Stimulated activated CD8-positive, alpha-beta memory T cell treated with anti-CD3 and anti-CD28 coated beads, Interleukin-7, amount 100 ng/mL, for 4 hours (primary cell): Measurements from ENCODE around the gene CLK3.
"Not testable (repeated sequence)": the region's sequence is repeated elsewhere in the genome, so short reads cannot be mapped to it uniquely, and the experiment has no call there.

Experiments used
- DNase-seq, 2 donors: peaks; one replicate each; pipeline ENCODE4 v3.0.0-alpha.2; 2020; ENCODE audit warnings: low read depth in 2 of 2

Gene CLK3

GRCh38 chr15:74620636-74621545 is 5.3 kb downstream of the CLK3 start:
- peak; percentile 47 to 52 for DNase-seq

GRCh38 chr15:74621546-74621920 is 5.9 kb downstream of the CLK3 start:
- no peak for DNase-seq

DNA sequence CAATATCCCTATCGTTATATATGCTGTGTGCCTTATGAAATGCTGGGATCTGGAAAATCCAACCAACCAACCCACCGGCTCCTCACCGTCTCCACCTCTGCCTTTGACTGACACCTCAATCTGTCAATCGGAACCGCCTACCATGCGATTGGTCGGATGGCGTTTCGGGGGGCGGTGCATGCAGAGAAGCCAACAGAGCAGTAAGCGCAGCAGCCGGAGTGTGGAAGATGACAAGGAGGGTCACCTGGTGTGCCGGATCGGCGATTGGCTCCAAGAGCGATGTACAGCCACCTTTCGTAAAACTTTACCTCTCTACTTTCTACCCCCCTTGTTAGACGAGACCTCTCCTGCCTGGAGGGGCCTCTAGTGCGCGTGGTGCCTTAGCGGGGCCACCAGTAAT is 6.3 kb downstream of the CLK3 start:
- DNase-seq: no peak

GRCh38 chr15:74622758-74623157 is 7.1 kb downstream of the CLK3 start:
- no peak for DNase-seq

GRCh38 chr15:74624020-74624602 is 8.5 kb downstream of the CLK3 start:
- DNase-seq: no peak

DNA sequence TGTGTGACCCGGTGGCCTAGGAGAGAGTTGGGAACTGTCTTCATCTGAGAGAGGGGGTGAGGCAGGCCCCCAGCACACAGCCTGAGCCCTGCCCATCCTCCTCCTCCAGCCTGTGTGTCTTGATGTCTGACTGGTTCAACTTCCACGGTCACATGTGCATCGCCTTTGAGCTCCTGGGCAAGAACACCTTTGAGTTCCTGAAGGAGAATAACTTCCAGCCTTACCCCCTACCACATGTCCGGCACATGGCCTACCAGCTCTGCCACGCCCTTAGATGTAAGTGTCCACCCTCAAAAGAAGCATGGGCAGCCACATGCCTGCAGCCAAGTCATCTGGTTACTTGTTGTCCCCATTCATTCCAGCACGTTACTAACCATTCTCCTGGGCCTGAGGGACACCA is 10.1 kb downstream of the CLK3 start:
- no peak for DNase-seq

- DNase-seq: no peak
Measured at GRCh38 chr15:74626336-74626735, 10.7 kb downstream of the CLK3 start.

DNA sequence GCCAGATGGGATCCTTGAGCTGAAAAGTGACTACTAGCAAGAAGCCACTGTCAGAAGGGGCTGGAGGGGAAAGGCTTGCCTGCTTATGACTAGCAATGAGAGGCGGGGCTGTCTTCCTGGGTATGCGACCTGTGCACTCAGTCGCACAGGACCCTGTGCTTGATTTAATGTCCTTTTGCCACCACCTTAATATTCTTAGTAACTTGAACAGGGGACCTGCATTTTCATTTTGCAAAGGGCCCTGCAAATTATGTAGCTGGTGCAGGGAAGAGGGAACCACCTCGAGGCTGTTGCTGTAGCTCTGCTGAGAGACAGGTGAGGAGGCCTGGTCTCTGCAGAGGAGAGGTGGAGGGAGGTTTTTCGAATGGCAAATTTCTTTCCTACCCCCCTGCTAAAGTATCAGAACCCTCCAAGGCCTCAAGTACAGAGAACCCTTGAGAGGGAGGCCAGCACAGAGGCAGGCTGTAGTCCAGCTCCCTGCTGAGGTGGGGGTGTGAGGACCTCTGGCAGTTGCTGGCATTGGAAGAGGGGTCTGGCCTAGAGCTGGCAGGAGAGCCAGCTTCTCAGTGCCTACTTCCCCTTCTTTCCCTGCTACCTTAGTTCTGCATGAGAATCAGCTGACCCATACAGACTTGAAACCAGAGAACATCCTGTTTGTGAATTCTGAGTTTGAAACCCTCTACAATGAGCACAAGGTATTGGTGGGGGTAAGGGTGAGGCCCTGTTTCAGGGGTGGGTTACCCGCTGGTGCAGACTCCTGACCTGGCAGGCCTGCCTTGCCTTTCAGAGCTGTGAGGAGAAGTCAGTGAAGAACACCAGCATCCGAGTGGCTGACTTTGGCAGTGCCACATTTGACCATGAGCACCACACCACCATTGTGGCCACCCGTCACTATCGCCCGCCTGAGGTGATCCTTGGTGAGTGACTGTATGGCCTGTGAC is 11.4 kb downstream of the CLK3 start:
- DNase-seq: no peak

GRCh38 chr15:74627766-74628165 is 12.1 kb downstream of the CLK3 start:
- DNase-seq: no peak

DNA sequence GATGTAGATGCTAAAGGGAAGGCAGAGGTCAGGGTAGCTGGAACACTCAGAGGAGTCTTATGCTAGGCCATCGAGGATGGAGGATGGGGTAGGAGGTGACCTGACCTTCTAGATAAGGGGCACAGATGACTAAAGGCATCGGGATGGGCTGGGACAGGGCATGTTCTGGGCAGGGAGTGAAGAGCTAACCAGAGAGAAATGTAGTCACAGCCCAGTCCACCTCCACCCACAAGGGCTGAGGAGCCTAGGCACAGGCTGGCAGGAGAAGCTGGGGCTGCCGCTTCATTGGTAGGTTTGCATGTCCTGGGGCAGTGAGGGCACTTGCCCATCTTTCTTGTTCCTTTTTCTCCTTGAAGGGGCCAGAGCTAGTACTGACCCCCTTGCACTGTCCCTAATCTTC is 12.6 kb downstream of the CLK3 start:
- DNase-seq: no peak

DNA sequence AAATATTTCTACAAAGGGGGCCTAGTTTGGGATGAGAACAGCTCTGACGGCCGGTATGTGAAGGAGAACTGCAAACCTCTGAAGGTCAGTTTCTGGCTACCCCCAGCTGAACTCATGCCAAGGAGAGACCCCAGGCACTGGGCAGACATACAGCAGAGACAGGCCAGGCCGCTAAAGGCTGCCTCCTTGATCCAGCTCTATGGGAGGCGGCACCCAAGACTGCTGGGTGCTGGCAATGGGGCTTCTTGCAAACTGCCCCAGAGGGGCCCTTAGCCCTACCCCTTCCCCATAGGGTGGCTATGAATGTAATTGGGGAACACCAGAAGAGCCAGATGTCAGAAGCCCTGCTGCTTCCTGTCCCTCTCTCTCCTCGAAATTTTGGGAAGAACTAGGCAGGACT is 13.3 kb downstream of the CLK3 start:
- no peak for DNase-seq

GRCh38 chr15:74629696-74630095 is 14.1 kb downstream of the CLK3 start:
- not testable (repeated sequence) for DNase-seq

- no peak for DNase-seq
Measured at GRCh38 chr15:74630284-74631086, 14.8 kb downstream of the CLK3 start.

GRCh38 chr15:74631087-74631385 is 15.4 kb downstream of the CLK3 start:
- no peak for DNase-seq

DNA sequence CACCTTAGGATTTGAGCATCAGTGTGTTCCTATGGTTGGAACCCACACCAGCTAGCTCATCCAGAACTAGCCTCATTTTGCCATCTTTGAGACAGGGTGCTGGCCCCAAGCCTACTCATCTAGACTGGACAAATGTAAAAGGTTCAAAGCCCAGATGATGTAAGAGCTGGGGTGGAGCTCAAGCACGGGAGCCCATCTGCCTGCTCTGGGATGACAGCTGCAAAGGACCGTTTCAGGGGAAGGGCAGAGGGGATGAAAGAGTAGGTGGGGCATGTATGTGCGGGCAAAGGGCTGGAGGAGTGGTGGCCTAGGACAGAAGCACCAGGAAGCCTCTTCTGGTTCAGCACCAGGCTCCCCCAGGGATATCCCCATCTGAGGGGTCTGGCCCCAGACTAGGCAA is 15.8 kb downstream of the CLK3 start:
- DNase-seq: no peak

DNA sequence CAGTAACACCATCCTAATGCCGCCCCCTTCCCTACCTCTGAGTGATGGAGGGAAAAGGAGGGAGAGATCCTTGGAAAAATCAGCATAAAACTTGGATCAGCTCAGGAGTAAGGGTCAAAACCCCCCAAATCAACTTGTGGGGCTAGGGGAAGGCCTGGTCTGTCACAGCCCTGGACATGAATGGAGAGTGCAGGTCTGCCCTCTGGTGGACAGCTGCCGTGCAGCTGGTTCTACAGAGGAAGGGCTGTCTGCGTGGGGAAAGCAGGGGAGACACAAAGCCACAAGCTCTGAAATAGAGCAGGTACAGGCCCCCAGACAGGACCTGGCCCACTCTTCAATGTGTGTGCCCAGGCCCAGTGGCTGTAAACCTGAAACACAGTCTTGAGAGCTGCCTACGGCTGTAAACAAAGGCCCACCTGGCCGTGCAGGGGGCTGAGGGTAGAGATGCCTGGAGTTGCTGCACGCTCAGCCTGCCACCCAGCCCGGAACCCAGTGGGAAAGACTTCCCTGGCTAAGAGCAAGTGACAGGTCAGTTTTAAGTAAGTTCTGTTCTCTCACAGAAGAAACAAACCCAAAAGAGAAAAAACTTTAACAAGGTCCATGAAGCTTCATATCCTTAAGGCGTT is 16.4 kb downstream of the CLK3 start:
- DNase-seq: peak; percentile 13 to 31

GRCh38 chr15:74632601-74633000 is 17.0 kb downstream of the CLK3 start:
- DNase-seq: no peak

DNA sequence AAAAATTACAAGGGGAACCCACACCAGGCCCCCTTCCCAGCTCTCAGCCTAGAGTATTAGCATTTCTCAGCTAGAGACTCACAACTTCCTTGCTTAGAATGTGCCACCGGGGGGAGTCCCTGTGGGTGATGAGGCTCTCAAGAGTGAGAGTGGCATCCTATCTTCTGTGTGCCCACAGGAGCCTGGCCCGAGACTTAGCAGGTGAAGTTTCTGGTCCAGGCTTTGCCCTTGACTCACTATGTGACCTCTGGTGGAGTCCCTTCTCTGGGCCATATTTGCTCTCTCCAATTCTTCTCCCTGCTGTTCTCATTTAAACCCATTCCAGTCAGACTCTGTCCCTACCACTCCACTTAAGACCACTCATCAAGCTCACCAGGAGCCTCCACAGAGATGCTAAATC is 18.1 kb downstream of the CLK3 start:
- DNase-seq: no peak

- DNase-seq: peak; percentile 46 to 53
Measured at GRCh38 chr15:74635228-74635627, 19.6 kb downstream of the CLK3 start.

- DNase-seq: no peak
Measured at GRCh38 chr15:74636984-74637383, 21.3 kb downstream of the CLK3 start.

GRCh38 chr15:74641151-74641550 is 25.5 kb downstream of the CLK3 start:
- DNase-seq: no peak
